IMR-90 (cell line): Measurements from ENCODE around the gene GGT6. TPM values are rescaled to one million over a fixed set of nuclear protein-coding genes. Genes with fewer than 3 reads are reported as not detected.
"Not testable (repeated sequence)": the region's sequence is repeated elsewhere in the genome, so short reads cannot be mapped to it uniquely, and the experiment has no call there.

ENCODE experiments used
- ATAC-seq: fragments of 200-7000 bp; cut with Tn5 transposase; 2 replicates; pipeline ENCODE4 v1.9.1; 2020; ENCODE audit warnings: low read depth, mild to moderate bottlenecking, moderate library complexity
- BruUV-seq: library from RNA; stranded (reverse); fragments of 400-500 nt; replicated peaks from 2 replicates; lab custom pipeline; 2021; lab: Mats Ljungman, UMichigan
- CTCF ChIA-PET: fragments of 300-600 bp; formaldehyde crosslinking; extraction: SDS; loops from one replicate; lab custom pipeline; 2021; ENCODE audit warnings: antibody characterized with exemption; lab: Yijun Ruan, JAX
- POLR2A ChIA-PET: fragments of 300-600 bp; sonication (Branson Sonifier 250); formaldehyde crosslinking; loops from one replicate; lab custom pipeline; 2022; ENCODE audit warnings: antibody characterized with exemption; ENCODE audit not compliant: unreplicated experiment; lab: Charles Lee
- DNase-seq: peaks from one replicate; pipeline ENCODE4 v3.0.0; 2013
- H2AFZ ChIP-seq: replicated peaks from 2 replicates; pipeline ENCODE3; 2013; ENCODE audit warnings: low read length, mild to moderate bottlenecking; ENCODE audit not compliant: poor library complexity
- H2AK5ac ChIP-seq: 2 replicates; pipeline ENCODE4 v1.6.1; 2013; ENCODE audit warnings: low read depth, low read length, inconsistent platforms
- H2AK9ac ChIP-seq: replicated peaks from 2 replicates; pipeline ENCODE3; 2013; ENCODE audit warnings: mild to moderate bottlenecking, low read depth, low read length, moderate library complexity; ENCODE audit not compliant: poor library complexity
- H2BK120ac ChIP-seq: 2 replicates; pipeline ENCODE4 v1.6.1; 2013; ENCODE audit warnings: low read depth, low read length, inconsistent platforms
- H2BK15ac ChIP-seq: 3 replicates; pipeline ENCODE4 v1.6.1; 2013; ENCODE audit warnings: low read depth, low read length, inconsistent platforms
- H2BK20ac ChIP-seq: 2 replicates; pipeline ENCODE4 v1.6.1; 2013; ENCODE audit warnings: low read depth, mild to moderate bottlenecking, inconsistent platforms, low read length, moderate library complexity
- H2BK5ac ChIP-seq: 2 replicates; pipeline ENCODE4 v1.6.1; 2013; ENCODE audit warnings: mild to moderate bottlenecking, low read depth, low read length, inconsistent platforms; ENCODE audit not compliant: poor library complexity, severe bottlenecking
- H3K14ac ChIP-seq: replicated peaks from 2 replicates; pipeline ENCODE4 v1.6.1; 2013; ENCODE audit warnings: low read depth, low read length, inconsistent platforms
- H3K18ac ChIP-seq: 2 replicates; pipeline ENCODE4 v1.6.1; 2013; ENCODE audit warnings: low read depth, low read length, control low read depth
- H3K23ac ChIP-seq: 2 replicates; pipeline ENCODE4 v1.6.1; 2013; ENCODE audit warnings: low read depth, low read length, inconsistent platforms
- H3K27ac ChIP-seq: 2 replicates; pipeline ENCODE4 v1.5.1; 2013; ENCODE audit warnings: mild to moderate bottlenecking, control low read depth, low read length; ENCODE audit not compliant: insufficient read depth
- H3K27me3 ChIP-seq: 2 replicates; pipeline ENCODE4 v1.6.1; 2013; ENCODE audit warnings: low read length; ENCODE audit not compliant: control insufficient read depth, insufficient read depth
- H3K36me3 ChIP-seq: 2 replicates; pipeline ENCODE4 v1.6.1; 2013; ENCODE audit warnings: low read length, mixed read lengths; ENCODE audit not compliant: control insufficient read depth, insufficient read depth
- H3K4ac ChIP-seq: 2 replicates; pipeline ENCODE4 v1.6.1; 2013; ENCODE audit warnings: low read depth, low read length, inconsistent platforms
- H3K4me1 ChIP-seq: 2 replicates; pipeline ENCODE4 v1.6.1; 2013; ENCODE audit warnings: low read length, mixed read lengths; ENCODE audit not compliant: control insufficient read depth, insufficient read depth
- H3K4me2 ChIP-seq: 2 replicates; pipeline ENCODE4 v1.6.1; 2013; ENCODE audit warnings: low read depth, mild to moderate bottlenecking, control low read depth, low read length, moderate library complexity
- H3K4me3 ChIP-seq: 2 replicates; pipeline ENCODE4 v1.5.1; 2013; ENCODE audit warnings: low read depth, mild to moderate bottlenecking, control low read depth, low read length, moderate library complexity; ENCODE audit not compliant: insufficient read depth
- H3K56ac ChIP-seq: 2 replicates; pipeline ENCODE4 v1.6.1; 2013; ENCODE audit warnings: low read length, inconsistent platforms; ENCODE audit not compliant: insufficient read depth; ENCODE audit errors: extremely low read depth
- H3K79me1 ChIP-seq, 2 experiments: 2 replicates each; pipeline ENCODE4 v1.6.1; 2013; ENCODE audit warnings: low read length in 2 of 2, inconsistent platforms in 1 of 2, low read depth in 1 of 2
- H3K9ac ChIP-seq: 2 replicates; pipeline ENCODE4 v1.6.1; 2013; ENCODE audit warnings: low read depth, low read length, control low read depth
- H3K9me1 ChIP-seq: 2 replicates; pipeline ENCODE4 v1.6.1; 2013; ENCODE audit warnings: low read length, inconsistent platforms; ENCODE audit not compliant: insufficient read depth
- H3K9me3 ChIP-seq: 2 replicates; pipeline ENCODE4 v1.6.1; 2013; ENCODE audit warnings: low read length; ENCODE audit not compliant: control insufficient read depth, insufficient read depth
- H4K20me1 ChIP-seq: 2 replicates; pipeline ENCODE4 v1.6.1; 2013; ENCODE audit warnings: low read length, inconsistent platforms; ENCODE audit not compliant: insufficient read depth
- H4K5ac ChIP-seq: 2 replicates; pipeline ENCODE4 v1.6.1; 2013; ENCODE audit warnings: mild to moderate bottlenecking, low read depth, low read length, control low read depth
- H4K8ac ChIP-seq, 2 experiments: 2 replicates each; pipeline ENCODE4 v1.6.1; 2013; ENCODE audit warnings: low read depth in 2 of 2, low read length in 2 of 2, control low read depth in 1 of 2, inconsistent platforms in 1 of 2
- H4K91ac ChIP-seq: 2 replicates; pipeline ENCODE4 v1.6.1; 2013; ENCODE audit warnings: low read depth, low read length, inconsistent platforms; ENCODE audit not compliant: insufficient read depth
- POLR2A ChIP-seq: IDR thresholded peaks from 2 replicates; pipeline ENCODE4 v1.6.1; 2012; ENCODE audit warnings: mild to moderate bottlenecking, low read depth, low read length
- WGBS, 2 experiments: methylation state at CpG; one replicate each; pipeline versions ENCODE4 v1.1.5 to v1.1.7; 2013; ENCODE audit warnings: missing lambda C conversion rate in 2 of 2; ENCODE audit not compliant: insufficient read length in 1 of 2; ENCODE audit errors: extremely low coverage in 2 of 2; 5-methylcytosine and 5-hydroxymethylcytosine counted together
- dilution Hi-C: fragments of 300-500 bp; cut with HindIII; formaldehyde crosslinking; loops from one replicate; pipeline ENCODE4 v1.14.3; 2018; ENCODE audit warnings: low sequenced_read_pairs; ENCODE audit not compliant: unreplicated experiment
- in situ Hi-C: fragments of 300-500 bp; cut with MboI; formaldehyde crosslinking; loops from 3 replicates; pipeline ENCODE4 v1.14.3; 2019; ENCODE audit warnings: low sequenced_read_pairs, inconsistent platforms, mixed read lengths
- intact Hi-C: fragments of 100-400 bp; cut with micrococcal nuclease; formaldehyde crosslinking; loops from 2 replicates; pipeline ENCODE4 v1.10.0; 2022
- polyA plus RNA-seq, 3 experiments: library from polyadenylated mRNA; depleted of rRNA; stranded (reverse); fragments of >200 nt; gene quantifications; 2 replicates each; pipeline ENCODE4 v1.2.3, GENCODE V29; 2012; ENCODE audit warnings: low replicate concordance in 1 of 3
- total RNA-seq: library from RNA; depleted of rRNA; stranded (reverse); fragments of >200 nt; gene quantifications from 2 replicates; pipeline ENCODE4 v1.2.3, GENCODE V29; 2012

GGT6 gene
- total and polyA plus RNA-seq, 2 of the 4 experiments (the other 2 are of a cell fraction) = not detected

- H3K23ac ChIP-seq = no peak overlapping the region
- H3K9me3 ChIP-seq = no peaks in the 10 kb centered on the region
- H4K20me1 ChIP-seq = no peaks in the 10 kb centered on the region
- no peak overlapping the region for H3K56ac ChIP-seq
- H2BK120ac ChIP-seq = no peak overlapping the region
- ChIA-PET POLR2A (no interaction called here), CTCF (interaction anchor here (0.6 kb wide), 1 partner anchor 49 kb away, joined by 6 read pairs; no protein-coding TSS in a partner anchor)
- H2AK9ac ChIP-seq = no peak overlapping the region
- no peak overlapping the region for H2BK15ac ChIP-seq
- H3K14ac ChIP-seq = no peak overlapping the region
- TF ChIP-seq POLR2A = no peak
- H2BK5ac ChIP-seq = no peak overlapping the region
- ATAC-seq = no peak
- H3K4ac ChIP-seq = no peak overlapping the region
- no peak overlapping the region for H3K18ac ChIP-seq
- no peak overlapping the region for H3K4me3 ChIP-seq
- no peak overlapping the region for H4K5ac ChIP-seq
- no peak overlapping the region for H3K27ac ChIP-seq
- no peak overlapping the region for H3K4me2 ChIP-seq
- H3K4me1 ChIP-seq = peaks cover 21% of the 10 kb centered on the region; the same call in 1 of the 2 replicates
- H3K9me1 ChIP-seq = peaks cover 3% of the 10 kb centered on the region; the same call in 1 of the 2 replicates
- H3K79me1 ChIP-seq = no peaks in the 10 kb centered on the region
- in situ Hi-C loops (no loop called here), intact Hi-C loops (no loop called here), dilution Hi-C loops (no loop called here)
- no peak overlapping the region for H2BK20ac ChIP-seq
- H2AFZ ChIP-seq = no peak overlapping the region
- H3K27me3 ChIP-seq = peaks cover 18% of the 10 kb centered on the region
- no peak overlapping the region for H4K91ac ChIP-seq
- H3K9ac ChIP-seq = no peak overlapping the region
- no peaks in the 10 kb centered on the region for H3K36me3 ChIP-seq
- H2AK5ac ChIP-seq = no peak overlapping the region
- no peak for DNase-seq
- no TSS peak for BruUV-seq
- H4K8ac ChIP-seq = no peak overlapping the region
- 96% methylated on average over 20 of the region's 36 CpGs; no CpG with 5 or more reads in 1 of the 2 experiments for WGBS, 2 experiments
Observed at GRCh38 chr17:4596636-4597380, 36.4 kb upstream of the GGT6 start.

GRCh38 chr17:4595685-4596342 is 35.4 kb upstream of the GGT6 start:
- H3K4me1 ChIP-seq = peaks cover 22% of the 10 kb centered on the region; the same call in 1 of the 2 replicates
- H3K9me3 ChIP-seq, H3K36me3 ChIP-seq, dilution Hi-C loops, H3K4ac ChIP-seq, H4K20me1 ChIP-seq, H3K27ac ChIP-seq, H3K56ac ChIP-seq, H3K23ac ChIP-seq, ATAC-seq, H3K9ac ChIP-seq, BruUV-seq, H2BK20ac ChIP-seq, H3K18ac ChIP-seq, H3K4me3 ChIP-seq, DNase-seq, H2BK120ac ChIP-seq, H2BK5ac ChIP-seq, H3K14ac ChIP-seq, H4K5ac ChIP-seq, H2AK5ac ChIP-seq, H4K8ac ChIP-seq, intact Hi-C loops, H2AK9ac ChIP-seq, H3K9me1 ChIP-seq, H3K4me2 ChIP-seq, H2BK15ac ChIP-seq, H2AFZ ChIP-seq, in situ Hi-C loops, POLR2A ChIA-PET, H3K79me1 ChIP-seq, H4K91ac ChIP-seq: not testable (repeated sequence)
- H3K27me3 ChIP-seq = peaks cover 25% of the 10 kb centered on the region
- CTCF ChIA-PET = interaction anchor here (0.6 kb wide), 1 partner anchor 9 kb away, joined by 3 read pairs; no protein-coding TSS in a partner anchor
- 100% methylated on average over 4 of the region's 23 CpGs; no CpG with 5 or more reads in 1 of the 2 experiments for WGBS, 2 experiments
